ENCODE measurements around the gene PDE10A.

PDE10A gene

GRCh38 chr6:165662749-165663376, at the start of gene PDE10A:
PDE10A (minus strand) TSS chr6:165663241; CDS start chr6:165662811, 430 bp downstream.
- no peak for DNase-seq (ENCODE audit: low spot score)

- DNase-seq (ENCODE audit: low spot score) = no peak
Measured at GRCh38 chr6:165708985-165709576, 46.0 kb upstream of the PDE10A start.

GRCh38 chr6:165707067-165707853, 44.2 kb upstream of the PDE10A start:
- DNase-seq (ENCODE audit: low spot score) = no peak

GRCh38 chr6:165705941-165706340, 42.9 kb upstream of the PDE10A start:
- DNase-seq (ENCODE audit: low spot score) = no peak

- DNase-seq (ENCODE audit: low spot score) = no peak
Measured at GRCh38 chr6:165704045-165704748, 41.2 kb upstream of the PDE10A start.

GRCh38 chr6:165702669-165703068, 39.6 kb upstream of the PDE10A start:
- DNase-seq (ENCODE audit: low spot score) = no peak

GRCh38 chr6:165701564-165702354, 38.7 kb upstream of the PDE10A start:
- DNase-seq (ENCODE audit: low spot score) = no peak

- no peak for DNase-seq (ENCODE audit: low spot score)
Measured at GRCh38 chr6:165701005-165701404, 38.0 kb upstream of the PDE10A start.

GRCh38 chr6:165698868-165699267, 35.8 kb upstream of the PDE10A start:
- no peak for DNase-seq (ENCODE audit: low spot score)

GRCh38 chr6:165697171-165697570, 34.1 kb upstream of the PDE10A start:
- DNase-seq (ENCODE audit: low spot score) = no peak

- no peak for DNase-seq (ENCODE audit: low spot score)
Measured at GRCh38 chr6:165695722-165696515, 32.9 kb upstream of the PDE10A start.

- no peak for DNase-seq (ENCODE audit: low spot score)
Measured at GRCh38 chr6:165694296-165694695, 31.3 kb upstream of the PDE10A start.

- no peak for DNase-seq (ENCODE audit: low spot score)
Measured at GRCh38 chr6:165692106-165692653, 29.1 kb upstream of the PDE10A start.

- DNase-seq (ENCODE audit: low spot score) = no peak
Measured at GRCh38 chr6:165689699-165690098, 26.7 kb upstream of the PDE10A start.

GRCh38 chr6:165686596-165687365, 23.7 kb upstream of the PDE10A start:
- DNase-seq (ENCODE audit: low spot score) = no peak

- DNase-seq (ENCODE audit: low spot score) = no peak
Measured at GRCh38 chr6:165685302-165685701, 22.3 kb upstream of the PDE10A start.

GRCh38 chr6:165684333-165684732, 21.3 kb upstream of the PDE10A start:
- DNase-seq (ENCODE audit: low spot score) = no peak

- no peak for DNase-seq (ENCODE audit: low spot score)
Measured at GRCh38 chr6:165680975-165681374, 17.9 kb upstream of the PDE10A start.

GRCh38 chr6:165679326-165679725, 16.3 kb upstream of the PDE10A start:
- no peak for DNase-seq (ENCODE audit: low spot score)

GRCh38 chr6:165678904-165679303, 15.9 kb upstream of the PDE10A start:
- DNase-seq (ENCODE audit: low spot score) = no peak

Measured in cerebellar cortex (tissue), 1 donor.